Esophagus squamous epithelium (tissue), 4 donors: Measurements from ENCODE around the gene FAM151A.

ENCODE experiments used
- POLR2A ChIP-seq, 4 donors: fragments of 450-650 bp; IDR thresholded peaks; one replicate each; pipeline ENCODE4 v1.6.1; 2017; ENCODE audit warnings: antibody characterized with exemption in 4 of 4, mild to moderate bottlenecking in 4 of 4, moderate library complexity in 3 of 4
- TF ChIP-seq, protein P1 (sequence below), 6 experiments: fragments of 450-650 bp in 4 of 6; fragments of 200-600 bp in 2 of 6; sonication (generic) in 2 of 6; IDR thresholded peaks; one replicate each; pipeline ENCODE4 v1.5.1; 2016 to 2019; ENCODE audit warnings: antibody characterized with exemption in 6 of 6, mild to moderate bottlenecking in 4 of 6, moderate library complexity in 4 of 6

DNA sequence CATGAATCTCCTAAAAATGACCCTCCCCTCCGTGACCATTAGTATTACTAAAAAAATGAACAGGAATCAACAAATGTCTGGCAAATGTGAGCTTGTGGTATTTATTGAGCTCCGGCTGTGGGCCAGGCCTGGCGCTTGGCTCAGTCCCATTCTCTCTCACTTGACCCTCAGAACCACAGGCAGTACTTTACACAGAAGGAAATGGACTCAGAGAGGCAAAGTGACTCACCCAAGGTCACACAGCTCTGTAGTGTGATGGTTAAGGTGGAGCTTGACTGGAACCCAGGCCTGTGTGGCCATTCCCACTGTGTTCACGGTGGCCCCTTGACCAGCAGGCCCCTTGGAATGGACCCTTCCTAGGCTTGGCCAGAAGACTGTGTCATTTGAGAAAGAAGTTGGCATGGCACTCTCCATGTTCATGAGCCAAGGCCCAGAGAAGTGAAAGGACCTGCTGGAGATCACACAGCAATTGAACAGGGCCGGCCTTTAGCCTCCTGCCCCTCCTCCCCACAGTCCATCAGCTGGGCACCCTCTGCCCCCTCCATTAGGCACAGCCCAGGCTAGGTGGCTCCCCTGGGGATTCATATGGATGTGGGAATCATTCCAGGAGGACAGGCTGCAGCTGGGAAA, 32.1 kb downstream of the FAM151A start:
- TF ChIP-seq, protein P1, sequence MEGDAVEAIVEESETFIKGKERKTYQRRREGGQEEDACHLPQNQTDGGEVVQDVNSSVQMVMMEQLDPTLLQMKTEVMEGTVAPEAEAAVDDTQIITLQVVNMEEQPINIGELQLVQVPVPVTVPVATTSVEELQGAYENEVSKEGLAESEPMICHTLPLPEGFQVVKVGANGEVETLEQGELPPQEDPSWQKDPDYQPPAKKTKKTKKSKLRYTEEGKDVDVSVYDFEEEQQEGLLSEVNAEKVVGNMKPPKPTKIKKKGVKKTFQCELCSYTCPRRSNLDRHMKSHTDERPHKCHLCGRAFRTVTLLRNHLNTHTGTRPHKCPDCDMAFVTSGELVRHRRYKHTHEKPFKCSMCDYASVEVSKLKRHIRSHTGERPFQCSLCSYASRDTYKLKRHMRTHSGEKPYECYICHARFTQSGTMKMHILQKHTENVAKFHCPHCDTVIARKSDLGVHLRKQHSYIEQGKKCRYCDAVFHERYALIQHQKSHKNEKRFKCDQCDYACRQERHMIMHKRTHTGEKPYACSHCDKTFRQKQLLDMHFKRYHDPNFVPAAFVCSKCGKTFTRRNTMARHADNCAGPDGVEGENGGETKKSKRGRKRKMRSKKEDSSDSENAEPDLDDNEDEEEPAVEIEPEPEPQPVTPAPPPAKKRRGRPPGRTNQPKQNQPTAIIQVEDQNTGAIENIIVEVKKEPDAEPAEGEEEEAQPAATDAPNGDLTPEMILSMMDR (IDR thresholded peaks at IDR 0.05), result no peak
- TF ChIP-seq POLR2A (IDR thresholded peaks at IDR 0.05), result no peak
